Transverse colon (tissue), 4 donors: ENCODE results near the gene CPA5. TPM values are rescaled to one million over a fixed set of nuclear protein-coding genes. Genes with fewer than 3 reads are reported as not detected.

Experiments used
- DNase-seq: peaks from one replicate; pipeline ENCODE4 v3.0.0-alpha.2; 2019
- H3K27ac ChIP-seq, 4 donors: fragments of 200-600 bp; sonication (generic); 2 replicates each; pipeline ENCODE4 v1.5.1; 2016 to 2018; ENCODE audit warnings: inconsistent platforms in 4 of 4
- H3K27me3 ChIP-seq: fragments of 200-600 bp; sonication (generic); 2 replicates; pipeline ENCODE4 v1.5.1; 2017; ENCODE audit warnings: inconsistent platforms
- H3K36me3 ChIP-seq, 4 donors: fragments of 200-600 bp; sonication (generic); 2 replicates each; pipeline ENCODE4 v1.5.1; 2017 to 2019; ENCODE audit warnings: inconsistent platforms in 4 of 4
- H3K4me1 ChIP-seq, 4 donors: fragments of 200-600 bp; sonication (generic); 2 replicates each; pipeline ENCODE4 v1.5.1; 2017 to 2020; ENCODE audit warnings: inconsistent platforms in 4 of 4
- H3K4me3 ChIP-seq, 4 donors: fragments of 200-600 bp; sonication (generic); 1 replicate in 1 of 4; 2 replicates in 3 of 4; pipeline versions ENCODE4 v1.5.1 to v1.6.1; 2017 to 2019; ENCODE audit warnings: inconsistent platforms in 4 of 4
- H3K9me3 ChIP-seq, 2 donors: fragments of 200-600 bp; sonication (generic); 2 replicates each; pipeline ENCODE4 v1.5.1; 2017 to 2019; ENCODE audit warnings: inconsistent platforms in 2 of 2
- CTCF ChIP-seq, 5 experiments: fragments of 200-600 bp in 3 of 5; fragments of 450-650 bp in 2 of 5; sonication (generic) in 3 of 5; IDR thresholded peaks; 1 replicate in 2 of 5; 2 replicates in 3 of 5; pipeline ENCODE4 v1.5.1; 2016 to 2017; ENCODE audit warnings: antibody characterized with exemption in 5 of 5, inconsistent platforms in 3 of 5, mild to moderate bottlenecking in 2 of 5, moderate library complexity in 1 of 5
- EP300 ChIP-seq: sonication (generic); formaldehyde crosslinking; IDR thresholded peaks from one replicate; pipeline ENCODE4 v1.6.1; 2017; ENCODE audit warnings: antibody characterized with exemption, low read depth
- POLR2A ChIP-seq: fragments of 450-650 bp; IDR thresholded peaks from one replicate; pipeline ENCODE4 v1.6.1; 2016; ENCODE audit warnings: antibody characterized with exemption, mild to moderate bottlenecking, moderate library complexity
- POLR2AphosphoS5 ChIP-seq, 3 donors: sonication (generic); formaldehyde crosslinking; IDR thresholded peaks; one replicate each; pipeline ENCODE4 v1.6.1; 2016; ENCODE audit warnings: antibody characterized with exemption in 3 of 3
- WGBS, 2 donors: methylation state at CpG; one replicate each; pipeline ENCODE4 v1.1.5; 2018; ENCODE audit warnings: low coverage in 1 of 2; 5-methylcytosine and 5-hydroxymethylcytosine counted together
- in situ Hi-C, 4 donors: fragments of 200-750 bp; cut with MboI; loops; one replicate each; pipeline versions ENCODE4 v1.15.0 to v1.15.1; 2017; ENCODE audit warnings: low sequenced_read_pairs in 3 of 4, low pct_ligation_motif_present in 1 of 4, low pct_unique_long_range_greater_than_20kb in 1 of 4
- intact Hi-C: fragments of 100-400 bp; cut with DNase I; formaldehyde crosslinking; loops from one replicate; pipeline ENCODE4 v1.15.1; 2023; ENCODE audit warnings: low total_unique reads
- total RNA-seq, 4 donors: library from RNA; depleted of rRNA; stranded (reverse); fragments of >200 nt; gene quantifications; one replicate each; pipeline ENCODE4 v1.1.0, GENCODE V29; 2016

CPA5 gene
- total RNA-seq, 4 donors from 2014 or later = not detected

GRCh38 chr7:130322615-130323014 lies 22.0 kb upstream of the CPA5 start:
- no peak overlapping the region for H3K27ac ChIP-seq
- no peaks in the 10 kb centered on the region for H3K9me3 ChIP-seq
- in situ Hi-C loops (no loop called here), intact Hi-C loops (no loop called here)
- H3K36me3 ChIP-seq = no peaks in the 10 kb centered on the region
- no peaks in the 10 kb centered on the region for H3K4me1 ChIP-seq
- no peak overlapping the region for H3K4me3 ChIP-seq
- no peaks in the 10 kb centered on the region for H3K27me3 ChIP-seq
- TF ChIP-seq POLR2A (no peak), CTCF (IDR thresholded peaks at IDR 0.05) (no peak), EP300 (no peak), POLR2AphosphoS5 (IDR thresholded peaks at IDR 0.05) (no peak)
- no peak for DNase-seq
- 93 to 100% methylated on average over 1 to 7 of the region's 7 CpGs for WGBS, 2 donors

- H3K4me3 ChIP-seq = no peak overlapping the region
- no peaks in the 10 kb centered on the region for H3K4me1 ChIP-seq
- WGBS, 2 donors = 89 to 90% methylated on average over 8 to 10 of the region's 10 CpGs
- no peaks in the 10 kb centered on the region for H3K9me3 ChIP-seq
- H3K27me3 ChIP-seq = no peaks in the 10 kb centered on the region
- intact Hi-C loops (no loop called here), in situ Hi-C loops (no loop called here)
- no peaks in the 10 kb centered on the region for H3K36me3 ChIP-seq
- TF ChIP-seq POLR2AphosphoS5 (IDR thresholded peaks at IDR 0.05) (no peak), EP300 (no peak), POLR2A (no peak), CTCF (IDR thresholded peaks at IDR 0.05) (no peak)
- H3K27ac ChIP-seq = no peak overlapping the region
- no peak for DNase-seq
Measured at GRCh38 chr7:130324306-130324943, 20.2 kb upstream of the CPA5 start.

- intact Hi-C loops = no loop called here
- DNase-seq = no peak
- Histone ChIP-seq H3K9me3 (no peaks in the 10 kb centered on the region), H3K4me1 (no peaks in the 10 kb centered on the region), H3K36me3 (no peaks in the 10 kb centered on the region), H3K27ac (no peak overlapping the region), H3K27me3 (no peaks in the 10 kb centered on the region), H3K4me3 (no peak overlapping the region)
- TF ChIP-seq POLR2A = no peak
- TF ChIP-seq CTCF (IDR thresholded peaks at IDR 0.05) = no peak
- TF ChIP-seq POLR2AphosphoS5 (IDR thresholded peaks at IDR 0.05) = no peak
- TF ChIP-seq EP300 = no peak
- WGBS, 2 donors = 50 to 63% methylated on average over 2 to 3 of the region's 3 CpGs
- in situ Hi-C loops = no loop called here
Measured at GRCh38 chr7:130329681-130330080, 14.9 kb upstream of the CPA5 start.

GRCh38 chr7:130332259-130333053 lies 12.2 kb upstream of the CPA5 start:
- no peak overlapping the region for H3K4me3 ChIP-seq
- in situ Hi-C loops = no loop called here
- H3K4me1 ChIP-seq = no peaks in the 10 kb centered on the region
- H3K27me3 ChIP-seq = no peaks in the 10 kb centered on the region
- H3K9me3 ChIP-seq = no peaks in the 10 kb centered on the region
- H3K36me3 ChIP-seq = no peaks in the 10 kb centered on the region
- DNase-seq = no peak
- intact Hi-C loops = no loop called here
- no peak overlapping the region for H3K27ac ChIP-seq
- 94 to 100% methylated on average over 3 to 4 of the region's 4 CpGs for WGBS, 2 donors
- TF ChIP-seq EP300 = no peak
- no peak for TF ChIP-seq POLR2A
- no peak for TF ChIP-seq POLR2AphosphoS5 (IDR thresholded peaks at IDR 0.05)
- TF ChIP-seq CTCF (IDR thresholded peaks at IDR 0.05) = no peak
